NT2/D1 (cell line): Measurements from ENCODE around the gene LCOR.

Experiments
- DNase-seq: peaks from one replicate; pipeline ENCODE4 v3.0.0-alpha.2; 2011; ENCODE audit warnings: low read depth, low spot score
- H3K27me3 ChIP-seq: 2 replicates; pipeline ENCODE4 v1.6.0; 2011; ENCODE audit warnings: mild to moderate bottlenecking; ENCODE audit not compliant: insufficient read length, insufficient read depth
- H3K36me3 ChIP-seq: 2 replicates; pipeline ENCODE4 v1.6.1; 2011; ENCODE audit warnings: mild to moderate bottlenecking, low read length, mixed read lengths; ENCODE audit not compliant: insufficient read depth, insufficient read length
- H3K4me1 ChIP-seq: 2 replicates; pipeline ENCODE4 v1.5.1; 2011; ENCODE audit not compliant: insufficient read depth, insufficient read length
- H3K4me3 ChIP-seq: 2 replicates; pipeline ENCODE4 v1.5.1; 2011; ENCODE audit warnings: low read depth; ENCODE audit not compliant: insufficient read length
- H3K9ac ChIP-seq: 2 replicates; pipeline ENCODE4 v1.6.0; 2011; ENCODE audit warnings: low read depth; ENCODE audit not compliant: insufficient read length
- H3K9me3 ChIP-seq: 2 replicates; pipeline ENCODE4 v1.5.1; 2011; ENCODE audit warnings: mild to moderate bottlenecking, low read length; ENCODE audit not compliant: insufficient read depth
- SUZ12 ChIP-seq: IDR thresholded peaks from 2 replicates; pipeline ENCODE4 v1.6.1; 2011; ENCODE audit not compliant: insufficient read length, insufficient read depth; ENCODE audit errors: extremely low read depth
- YY1 ChIP-seq: IDR thresholded peaks from 2 replicates; pipeline ENCODE4 v1.6.1; 2011; ENCODE audit not compliant: insufficient read length, insufficient read depth
- ZNF274 ChIP-seq: IDR thresholded peaks from 2 replicates; pipeline ENCODE4 v1.6.1; 2011; ENCODE audit warnings: mild to moderate bottlenecking, low read depth, low read length

Gene LCOR

DNA sequence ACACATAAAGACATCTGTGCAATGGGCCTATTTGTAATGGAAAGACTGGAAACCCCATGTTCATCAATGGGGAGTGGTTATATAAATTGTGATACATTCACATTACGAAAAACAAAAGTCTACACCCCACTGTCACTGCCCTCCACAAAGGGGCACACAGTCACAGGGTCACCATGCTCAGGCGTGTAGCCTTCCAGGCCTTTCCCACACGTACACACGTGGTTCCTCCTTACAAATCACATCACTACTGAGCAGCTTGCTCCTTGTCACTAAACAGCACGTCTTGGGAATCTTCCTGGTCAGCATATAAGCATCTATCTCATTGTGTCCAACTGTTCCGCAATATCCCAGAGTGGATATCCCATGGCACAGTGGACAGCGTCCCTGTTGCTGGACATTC, 190.5 kb downstream of the LCOR start:
- no peak for DNase-seq
- H3K27me3 ChIP-seq, result no peaks in the 10 kb centered on the region
- H3K4me1 ChIP-seq, result peaks cover 10% of the 10 kb centered on the region
- no peak for TF ChIP-seq ZNF274
- TF ChIP-seq YY1, result no peak
- no peak for TF ChIP-seq SUZ12
- no peak overlapping the region for H3K4me3 ChIP-seq
- no peak overlapping the region for H3K9ac ChIP-seq
- H3K36me3 ChIP-seq, result no peaks in the 10 kb centered on the region
- no peaks in the 10 kb centered on the region for H3K9me3 ChIP-seq

DNA sequence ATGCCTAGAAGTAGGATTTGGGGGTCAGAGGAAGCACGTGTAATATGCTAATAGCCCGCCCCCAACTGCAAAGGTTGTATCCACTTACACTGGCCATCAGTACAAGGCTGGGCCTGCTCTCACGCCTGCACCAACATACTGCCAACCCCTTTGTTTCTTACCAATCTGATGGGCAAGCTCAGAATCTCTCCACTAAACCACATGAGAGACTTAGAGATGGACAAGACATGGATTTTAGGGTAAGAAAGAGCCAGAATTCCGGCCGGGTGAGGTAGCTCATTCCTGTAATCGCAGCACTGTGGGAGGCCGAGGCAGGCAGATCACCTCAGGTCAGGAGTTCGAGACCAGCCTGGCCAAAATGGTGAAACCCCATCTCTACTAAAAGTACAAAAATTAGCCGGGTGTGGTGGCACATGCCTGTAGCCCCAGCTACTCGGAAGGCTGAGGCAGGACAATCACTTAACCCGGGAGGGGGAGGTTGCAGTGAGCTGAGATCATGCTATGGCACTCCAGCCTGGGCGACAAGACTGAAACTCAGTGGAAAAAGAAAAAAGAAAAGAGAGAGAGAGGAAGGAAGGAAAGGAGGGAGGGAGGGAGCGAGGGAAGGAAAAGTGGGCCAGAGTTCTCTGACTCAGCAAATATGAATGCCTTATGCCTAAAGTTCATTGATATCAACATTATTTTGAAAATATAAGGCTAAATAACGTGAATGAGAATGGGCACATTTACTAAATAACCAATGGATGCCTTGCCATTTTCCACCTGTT, 191.5 kb downstream of the LCOR start:
- Histone ChIP-seq H3K9ac (no peak overlapping the region), H3K36me3 (no peaks in the 10 kb centered on the region), H3K27me3 (no peaks in the 10 kb centered on the region), H3K9me3 (no peaks in the 10 kb centered on the region), H3K4me3 (no peak overlapping the region), H3K4me1 (peaks cover 10% of the 10 kb centered on the region)
- no peak for TF ChIP-seq SUZ12
- TF ChIP-seq ZNF274, result no peak
- TF ChIP-seq YY1, result no peak
- DNase-seq, result no peak

DNA sequence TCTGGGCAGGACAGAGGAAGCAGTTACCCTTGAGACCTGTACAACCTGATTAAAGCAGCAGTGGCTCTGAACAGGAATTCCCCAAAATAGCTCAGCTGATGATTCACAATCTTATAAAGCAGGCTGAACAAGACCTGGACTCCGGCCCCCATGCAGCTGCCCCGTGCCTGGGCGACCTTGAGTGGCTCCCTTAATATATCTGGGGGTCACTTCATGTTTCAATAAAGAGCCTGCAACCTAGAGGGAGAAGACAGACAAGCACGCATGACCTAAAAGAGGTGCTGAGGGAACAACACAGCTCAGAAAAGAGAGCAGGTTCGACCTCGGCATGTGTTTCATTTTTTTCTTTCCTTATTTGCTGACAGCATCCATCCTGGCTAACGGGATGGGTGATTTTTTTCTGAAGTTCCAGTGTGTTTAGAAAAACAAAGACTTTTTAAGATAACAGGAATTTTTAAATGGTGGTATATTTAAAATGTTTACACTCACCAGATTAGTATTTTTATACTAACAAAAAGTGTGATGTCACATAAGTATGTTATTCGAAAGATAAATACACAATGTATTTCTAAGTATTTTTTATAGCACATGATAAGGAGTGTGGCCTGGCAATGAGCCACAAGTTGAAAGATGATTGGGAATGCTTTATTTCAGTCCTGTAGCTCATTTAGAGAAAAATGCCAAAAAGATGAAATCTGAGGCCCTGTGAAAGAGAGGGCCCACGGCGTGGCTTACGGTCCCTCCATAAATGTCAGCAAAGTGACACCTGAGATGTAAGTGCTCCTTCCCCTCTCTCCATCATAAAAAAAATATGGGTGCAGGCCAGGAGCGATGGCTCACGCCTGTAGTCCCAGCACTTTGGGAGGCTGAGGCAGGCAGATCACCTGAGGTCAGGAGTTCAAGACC, 192.3 kb downstream of the LCOR start:
- H3K27me3 ChIP-seq, result no peaks in the 10 kb centered on the region
- no peak for TF ChIP-seq ZNF274
- no peak for TF ChIP-seq YY1
- no peak for TF ChIP-seq SUZ12
- DNase-seq, result no peak
- H3K4me3 ChIP-seq, result no peak overlapping the region
- no peaks in the 10 kb centered on the region for H3K9me3 ChIP-seq
- peaks cover 7% of the 10 kb centered on the region for H3K4me1 ChIP-seq
- H3K36me3 ChIP-seq, result no peaks in the 10 kb centered on the region
- H3K9ac ChIP-seq, result no peak overlapping the region

DNA sequence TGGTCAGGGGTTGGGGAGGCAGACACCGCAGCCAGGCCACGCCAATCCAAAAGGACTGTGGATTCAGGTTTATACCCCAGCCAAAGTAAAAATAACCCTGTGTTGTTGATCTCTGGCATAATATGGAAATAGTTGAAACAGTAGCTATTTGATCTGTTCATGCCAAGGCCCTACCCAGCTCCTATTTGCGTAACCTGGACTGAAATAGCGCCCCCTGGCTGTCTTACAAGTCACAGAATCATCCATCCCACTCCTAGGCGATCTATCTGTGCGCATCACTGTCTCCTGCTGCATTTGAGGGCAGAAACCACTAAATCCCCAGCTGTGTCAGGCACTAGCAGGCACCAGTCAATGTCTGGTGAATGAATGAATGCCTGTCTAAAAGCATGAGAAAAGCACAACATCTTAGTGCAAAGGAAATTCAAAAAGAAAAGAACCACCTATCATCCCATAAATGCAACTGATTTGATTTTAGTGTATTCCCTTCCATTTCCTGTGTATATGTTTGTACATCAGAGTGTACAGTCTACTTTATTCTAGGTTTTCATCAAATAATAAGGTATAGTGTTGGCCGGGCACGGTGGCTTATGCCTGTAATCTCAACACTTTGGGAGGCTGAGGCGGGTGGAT, 193.6 kb downstream of the LCOR start:
- H3K9ac ChIP-seq, result no peak overlapping the region

DNA sequence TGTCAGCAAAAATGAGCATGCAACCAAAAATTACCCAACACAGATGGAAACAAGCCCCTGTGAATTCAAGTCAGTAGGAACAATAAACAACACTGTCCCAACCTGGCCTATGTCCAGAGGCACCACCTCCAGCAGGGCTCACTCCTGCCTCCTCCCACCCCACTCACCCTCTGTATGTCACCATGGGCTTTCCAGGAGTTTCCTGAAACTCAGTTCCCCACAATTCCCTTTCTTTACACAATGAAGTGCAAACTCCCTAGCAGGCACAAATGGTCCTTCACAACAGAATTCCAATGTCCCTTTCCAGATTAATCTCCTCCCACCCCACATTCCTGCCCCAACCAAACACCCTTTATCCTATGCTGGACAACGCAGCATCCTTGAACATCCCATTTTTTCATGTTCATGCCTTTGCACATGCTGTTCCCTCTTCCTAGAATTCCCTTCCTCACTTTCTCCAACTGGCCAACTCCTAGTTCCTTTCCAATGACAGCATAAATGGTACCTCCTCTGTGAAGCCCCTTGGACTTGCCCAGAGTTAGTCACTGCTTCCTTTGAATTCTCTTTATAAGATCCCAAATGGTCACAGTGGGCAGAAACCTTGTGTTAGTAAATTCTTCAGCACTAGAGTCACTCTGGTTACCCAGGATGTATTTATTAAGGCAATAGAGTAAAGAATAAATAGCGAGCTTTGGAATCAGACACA, 196.2 kb downstream of the LCOR start:
- no peaks in the 10 kb centered on the region for H3K9me3 ChIP-seq
- no peaks in the 10 kb centered on the region for H3K36me3 ChIP-seq
- no peak overlapping the region for H3K9ac ChIP-seq
- H3K4me1 ChIP-seq, result peaks cover 8% of the 10 kb centered on the region
- TF ChIP-seq ZNF274, result no peak
- no peak for TF ChIP-seq SUZ12
- no peak for TF ChIP-seq YY1
- no peak for DNase-seq
- no peaks in the 10 kb centered on the region for H3K27me3 ChIP-seq
- no peak overlapping the region for H3K4me3 ChIP-seq

More for the DNA sequence above, 193.6 kb downstream of the LCOR start:
- Histone ChIP-seq H3K4me3 (no peak overlapping the region), H3K4me1 (peaks cover 8% of the 10 kb centered on the region), H3K27me3 (no peaks in the 10 kb centered on the region), H3K36me3 (no peaks in the 10 kb centered on the region), H3K9me3 (no peaks in the 10 kb centered on the region)
- peak; percentile 56 for DNase-seq
- TF ChIP-seq SUZ12, result no peak
- no peak for TF ChIP-seq YY1
- TF ChIP-seq ZNF274, result no peak

DNA sequence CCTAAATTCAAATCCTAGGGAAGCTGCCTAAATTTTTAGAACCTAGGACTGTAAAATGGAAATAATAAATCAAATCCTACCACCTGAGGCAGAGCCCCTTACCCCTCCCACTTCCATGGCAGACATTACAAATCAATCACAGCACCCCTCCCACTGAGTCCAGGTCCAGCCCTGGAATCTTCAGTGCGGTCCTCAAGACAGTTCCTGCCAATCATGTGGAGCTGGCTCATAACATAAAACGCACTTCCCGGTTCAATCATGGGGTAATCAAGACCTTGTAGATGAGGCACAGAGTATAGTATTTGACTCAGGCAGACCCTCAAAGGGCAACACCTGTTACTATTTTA, 196.7 kb downstream of the LCOR start:
- Histone ChIP-seq H3K9ac (no peak overlapping the region), H3K4me3 (no peak overlapping the region), H3K27me3 (no peaks in the 10 kb centered on the region), H3K4me1 (peaks cover 8% of the 10 kb centered on the region), H3K36me3 (no peaks in the 10 kb centered on the region), H3K9me3 (no peaks in the 10 kb centered on the region)
- no peak for TF ChIP-seq ZNF274
- no peak for TF ChIP-seq YY1
- no peak for TF ChIP-seq SUZ12
- DNase-seq, result no peak

DNA sequence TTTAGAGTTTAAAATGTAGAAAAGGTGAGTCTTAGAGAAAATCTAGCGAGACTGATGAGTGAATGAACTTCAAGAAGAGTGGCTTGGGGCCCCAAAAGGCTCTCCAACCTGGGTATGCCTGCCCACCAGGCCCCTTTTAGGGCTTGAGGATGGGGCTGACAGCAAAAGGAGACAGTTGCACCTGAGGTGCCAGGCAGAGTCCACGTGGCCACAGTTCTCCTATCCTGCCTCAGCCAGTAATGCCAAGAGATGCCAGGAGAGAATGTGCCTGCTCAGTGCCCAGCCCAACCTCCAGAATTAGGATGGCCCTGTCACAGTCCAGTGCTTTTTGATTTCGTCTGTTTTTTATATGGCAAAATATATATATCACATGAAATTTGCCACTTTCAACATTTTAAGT, 197.2 kb downstream of the LCOR start:
- Histone ChIP-seq H3K4me3 (no peak overlapping the region), H3K9ac (no peak overlapping the region), H3K9me3 (no peaks in the 10 kb centered on the region), H3K4me1 (peaks cover 8% of the 10 kb centered on the region), H3K36me3 (no peaks in the 10 kb centered on the region), H3K27me3 (no peaks in the 10 kb centered on the region)
- TF ChIP-seq YY1 (no peak), SUZ12 (no peak), ZNF274 (no peak)
- DNase-seq, result no peak
